H7 (cell line): ENCODE results near the gene TPD52L2. TPM values are rescaled to one million over a fixed set of nuclear protein-coding genes. Genes with fewer than 3 reads are reported as not detected.

Experiments
- DNase-seq: peaks from one replicate; pipeline ENCODE4 v3.0.0; 2012
- H3K27me3 ChIP-seq: 2 replicates; pipeline ENCODE4 v1.6.0; 2011; ENCODE audit warnings: mild to moderate bottlenecking, low read length; ENCODE audit not compliant: control insufficient read depth, insufficient read depth
- H3K36me3 ChIP-seq: replicated peaks from 2 replicates; pipeline ENCODE4 v1.5.1; 2011; ENCODE audit warnings: low read length; ENCODE audit not compliant: control insufficient read depth, insufficient read depth
- H3K4me3 ChIP-seq: 2 replicates; pipeline ENCODE4 v1.5.1; 2011; ENCODE audit warnings: low read depth, mild to moderate bottlenecking, control low read depth, low read length, moderate library complexity; ENCODE audit not compliant: insufficient read depth
- total RNA-seq: library from RNA; depleted of rRNA; stranded (reverse); fragments of >200 nt; shearing (Covaris generic); gene quantifications from 2 replicates; pipeline ENCODE4 v1.2.3, GENCODE V29; 2014; rRNA removed

TPD52L2 gene
- 76.0 and 79.3 TPM in 2 replicates for total RNA-seq

DNA sequence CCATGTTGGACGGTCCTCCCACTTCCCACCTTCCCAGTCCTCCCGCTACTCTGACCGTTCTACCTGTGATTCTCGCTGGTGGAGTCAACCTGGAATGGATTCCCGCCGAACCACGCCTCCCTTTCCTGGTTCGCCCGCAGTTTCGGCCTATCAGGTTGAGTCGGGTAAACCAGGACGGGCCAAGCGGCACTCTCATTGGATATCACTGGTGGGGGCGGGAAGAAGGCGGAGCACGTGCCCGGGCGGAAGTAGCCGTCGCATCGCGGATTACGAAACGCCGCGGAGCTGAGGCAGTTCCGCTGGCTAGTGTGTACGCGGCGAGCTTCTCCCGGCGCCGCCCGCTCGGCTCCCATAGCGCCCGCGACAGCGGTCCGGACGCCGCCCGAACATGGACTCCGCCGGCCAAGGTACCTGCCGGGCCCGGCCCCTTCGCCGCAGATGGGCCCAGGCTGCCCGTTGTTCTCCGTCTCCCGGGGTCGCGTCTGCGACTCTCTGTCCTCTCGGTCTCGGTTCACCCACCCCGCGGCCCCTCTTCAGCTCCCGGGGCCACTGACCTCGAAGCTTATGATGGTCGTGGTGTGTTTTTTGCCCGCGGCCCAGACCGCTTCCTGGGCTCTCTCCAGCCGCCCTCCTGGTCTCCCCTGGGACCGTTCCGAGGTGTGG, at the start of gene TPD52L2:
TPD52L2 (plus strand) TSS at position 293 of the 663 bp plus-strand sequence; CDS start at position 389, 96 bp downstream.
- Histone ChIP-seq H3K27me3 (no peaks in the 10 kb centered on the region), H3K4me3 (peak within 1 kb of the TSS; percentile 96), H3K36me3 (peaks cover 15% of the 10 kb centered on the region)
- peak; percentile 99 for DNase-seq

GRCh38 chr20:63815615-63816253, 49.3 kb upstream of the TPD52L2 start:
- H3K4me3 ChIP-seq, result no peak overlapping the region
- no peak for DNase-seq
- H3K36me3 ChIP-seq, result no peaks in the 10 kb centered on the region; the same call in 1 of the 2 replicates
- no peaks in the 10 kb centered on the region for H3K27me3 ChIP-seq

- Histone ChIP-seq H3K4me3 (no peak overlapping the region), H3K36me3 (no peaks in the 10 kb centered on the region; the same call in 1 of the 2 replicates), H3K27me3 (no peaks in the 10 kb centered on the region)
- DNase-seq, result peak; percentile 65
These were observed 45.7 kb upstream of the TPD52L2 start for GRCh38 chr20:63819224-63819921.

GRCh38 chr20:63821811-63822210, 43.3 kb upstream of the TPD52L2 start:
- Histone ChIP-seq H3K36me3 (no peaks in the 10 kb centered on the region), H3K27me3 (no peaks in the 10 kb centered on the region), H3K4me3 (no peak overlapping the region)
- no peak for DNase-seq

GRCh38 chr20:63822276-63822696, 42.8 kb upstream of the TPD52L2 start:
- Histone ChIP-seq H3K4me3 (no peak overlapping the region), H3K27me3 (no peaks in the 10 kb centered on the region), H3K36me3 (no peaks in the 10 kb centered on the region)
- peak; percentile 13 for DNase-seq

- Histone ChIP-seq H3K4me3 (no peak overlapping the region), H3K27me3 (no peaks in the 10 kb centered on the region), H3K36me3 (no peaks in the 10 kb centered on the region)
These were observed 41.3 kb upstream of the TPD52L2 start for GRCh38 chr20:63823691-63824311.

DNA sequence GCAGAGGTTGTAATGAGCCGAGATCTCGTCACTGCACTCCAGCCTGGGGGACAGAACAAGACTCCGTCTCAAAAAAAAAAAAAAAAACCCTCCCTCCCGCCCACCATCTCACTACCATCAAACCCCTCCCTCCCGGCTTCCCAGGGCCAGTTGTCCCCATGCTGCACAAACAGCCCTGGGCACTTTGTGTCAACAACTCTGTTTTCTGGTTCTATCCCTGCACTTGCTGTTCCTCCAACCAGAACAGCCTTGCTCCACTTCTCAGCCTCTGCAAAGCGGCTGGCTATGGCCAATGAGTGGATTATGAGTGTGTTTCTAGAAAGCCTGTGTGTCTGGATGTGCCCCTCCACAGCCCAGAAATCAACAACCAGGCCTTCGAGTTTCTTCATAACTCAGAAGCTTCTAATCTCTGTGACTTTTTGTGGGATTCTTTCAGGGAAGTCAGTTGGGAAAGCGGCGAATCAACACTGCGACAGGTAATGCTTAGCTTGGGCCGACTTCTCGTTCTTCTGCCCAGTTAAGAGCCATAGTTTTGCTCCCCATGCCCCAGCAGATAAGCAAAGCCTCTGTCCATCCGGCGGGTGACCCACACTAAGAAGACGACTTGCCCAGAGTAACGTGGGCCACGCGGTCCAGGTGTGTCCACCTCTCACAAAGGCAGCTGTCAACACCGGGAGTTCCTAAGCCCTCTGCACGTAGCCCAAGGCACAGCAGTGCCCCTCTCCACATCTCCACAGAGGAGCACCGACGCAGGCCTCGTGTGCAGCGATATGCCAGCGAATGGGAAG, 39.5 kb upstream of the TPD52L2 start:
- Histone ChIP-seq H3K27me3 (peaks cover 8% of the 10 kb centered on the region), H3K4me3 (no peak overlapping the region)
- DNase-seq, result no peak

More at GRCh38 chr20:63823691-63824311, 41.3 kb upstream of the TPD52L2 start:
- DNase-seq, result no peak

GRCh38 chr20:63826753-63827152, 38.3 kb upstream of the TPD52L2 start:
- H3K36me3 ChIP-seq, result no peaks in the 10 kb centered on the region
- H3K4me3 ChIP-seq, result no peak overlapping the region
- no peak for DNase-seq
- peaks cover 9% of the 10 kb centered on the region for H3K27me3 ChIP-seq

More for the DNA sequence above, 39.5 kb upstream of the TPD52L2 start:
- no peaks in the 10 kb centered on the region for H3K36me3 ChIP-seq

- peaks cover 23% of the 10 kb centered on the region for H3K27me3 ChIP-seq
- H3K36me3 ChIP-seq, result no peaks in the 10 kb centered on the region
- no peak for DNase-seq
- no peak overlapping the region for H3K4me3 ChIP-seq
These were observed 36.9 kb upstream of the TPD52L2 start for GRCh38 chr20:63828124-63828523.

- Histone ChIP-seq H3K27me3 (peaks cover 23% of the 10 kb centered on the region), H3K4me3 (no peak overlapping the region), H3K36me3 (no peaks in the 10 kb centered on the region)
- no peak for DNase-seq
These were observed 36.5 kb upstream of the TPD52L2 start for GRCh38 chr20:63828545-63828944.

GRCh38 chr20:63828951-63829350, 36.1 kb upstream of the TPD52L2 start:
- H3K36me3 ChIP-seq, result no peaks in the 10 kb centered on the region
- H3K4me3 ChIP-seq, result no peak overlapping the region
- H3K27me3 ChIP-seq, result peaks cover 23% of the 10 kb centered on the region
- peak; percentile 75 for DNase-seq

GRCh38 chr20:63829603-63829944, 35.5 kb upstream of the TPD52L2 start:
- Histone ChIP-seq H3K4me3 (peak overlapping the region; percentile 54), H3K36me3 (no peaks in the 10 kb centered on the region), H3K27me3 (peaks cover 23% of the 10 kb centered on the region)
- DNase-seq, result no peak

DNA sequence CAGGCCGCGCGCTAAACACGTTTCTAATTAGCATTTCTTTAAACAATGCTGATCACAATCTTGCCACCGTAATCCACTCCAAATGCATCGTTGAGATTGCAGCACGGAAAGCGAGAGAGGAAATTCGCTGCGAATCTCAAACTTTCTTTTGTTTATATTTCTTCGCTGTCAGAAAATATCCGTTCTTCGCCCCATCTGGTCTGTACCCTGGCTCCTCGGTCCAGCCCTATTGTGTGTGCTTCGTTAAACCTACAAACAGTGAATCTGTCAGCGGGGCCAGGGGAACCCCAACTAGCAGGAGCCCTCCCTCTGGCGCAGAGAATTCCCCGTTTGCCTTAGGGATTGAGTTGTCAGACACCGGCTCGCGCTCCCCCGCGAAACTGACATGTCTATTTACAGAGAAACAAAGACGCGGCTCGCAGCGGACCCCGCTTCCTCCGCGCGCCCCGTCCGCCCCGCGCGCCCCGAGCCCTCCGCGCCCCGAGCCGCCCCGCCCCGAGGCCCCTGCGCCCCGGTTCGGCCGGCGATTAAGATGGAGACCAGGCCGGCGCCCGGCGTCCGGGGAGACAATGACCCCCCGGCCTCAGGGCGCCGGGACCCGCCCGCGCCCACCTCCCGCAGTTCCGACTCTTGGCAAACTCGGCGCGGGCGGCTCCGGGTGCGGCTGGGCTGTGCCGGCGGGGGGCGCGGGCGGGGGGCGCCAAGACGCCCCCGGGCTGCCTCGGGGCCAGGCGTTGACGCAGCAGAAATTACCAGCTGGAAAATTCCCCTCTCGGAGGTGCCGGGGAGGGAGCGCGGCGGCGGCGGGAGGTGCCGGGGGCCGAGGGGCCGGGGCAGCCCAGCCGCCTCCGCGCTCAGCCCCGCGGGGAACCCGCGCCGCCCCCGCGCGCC, 34.9 kb upstream of the TPD52L2 start:
- H3K27me3 ChIP-seq, result peaks cover 23% of the 10 kb centered on the region
- no peaks in the 10 kb centered on the region for H3K36me3 ChIP-seq
- H3K4me3 ChIP-seq, result peak overlapping the region; percentile 54
- peak; percentile 93 for DNase-seq
